ENCODE data around the gene C8B.

DNA sequence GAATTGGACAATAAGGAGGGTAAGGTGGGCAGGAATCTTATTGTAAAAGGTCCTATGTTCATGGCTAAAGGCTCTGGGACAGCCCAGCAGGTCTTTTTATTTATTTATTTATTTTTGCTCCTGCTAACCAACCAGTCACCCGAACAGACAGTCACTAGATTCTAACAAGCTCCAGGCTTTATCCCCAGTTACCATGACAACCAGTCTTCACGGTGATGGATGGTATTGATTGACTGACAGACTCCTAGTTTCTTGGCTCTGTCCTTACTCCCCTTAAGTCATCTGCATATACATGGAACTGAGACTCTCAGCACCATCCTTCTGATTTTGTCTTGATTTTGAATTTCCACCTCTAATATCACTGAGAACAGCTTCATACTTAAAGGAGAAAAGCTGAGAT, 66.9 kb downstream of the C8B start:
- TF ChIP-seq YY1 (IDR thresholded peaks at IDR 0.05; ENCODE audit: insufficient read depth, insufficient read length) (no peak), ZNF274 (IDR thresholded peaks at IDR 0.05; ENCODE audit: low read depth, low read length) (no peak)
